Measurements from ENCODE around the gene CCDC175. TPM values are rescaled to one million over a fixed set of nuclear protein-coding genes. Genes with fewer than 3 reads are reported as not detected.

CCDC175 gene
- total RNA-seq, 6 experiments from 2014 or later = not detected

DNA sequence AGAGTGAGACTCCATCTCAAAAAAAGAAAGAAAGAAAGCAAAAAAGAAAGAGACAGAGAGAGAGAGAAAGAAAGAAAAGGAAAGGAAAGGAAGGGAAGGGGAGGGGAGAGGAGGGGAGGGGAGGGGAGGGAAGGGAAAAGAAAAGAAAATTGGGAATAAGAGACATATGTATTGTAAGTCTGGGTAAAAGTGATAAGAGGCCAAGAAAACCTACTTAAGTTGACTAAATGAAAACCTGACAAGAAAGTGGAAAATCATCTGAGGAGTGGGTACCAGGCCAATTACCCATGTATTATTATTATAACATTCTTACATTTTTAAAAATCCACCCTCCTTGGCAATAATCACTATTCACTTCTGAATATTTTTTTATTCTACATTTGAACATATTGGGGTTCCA, 46.3 kb downstream of the CCDC175 start:
- H3K4me3 Mint-ChIP-seq = no peak overlapping the region
- H3K4me1 Mint-ChIP-seq (ENCODE audit: low read depth) = peaks cover 11% of the 10 kb centered on the region
- TF ChIP-seq, protein P1, sequence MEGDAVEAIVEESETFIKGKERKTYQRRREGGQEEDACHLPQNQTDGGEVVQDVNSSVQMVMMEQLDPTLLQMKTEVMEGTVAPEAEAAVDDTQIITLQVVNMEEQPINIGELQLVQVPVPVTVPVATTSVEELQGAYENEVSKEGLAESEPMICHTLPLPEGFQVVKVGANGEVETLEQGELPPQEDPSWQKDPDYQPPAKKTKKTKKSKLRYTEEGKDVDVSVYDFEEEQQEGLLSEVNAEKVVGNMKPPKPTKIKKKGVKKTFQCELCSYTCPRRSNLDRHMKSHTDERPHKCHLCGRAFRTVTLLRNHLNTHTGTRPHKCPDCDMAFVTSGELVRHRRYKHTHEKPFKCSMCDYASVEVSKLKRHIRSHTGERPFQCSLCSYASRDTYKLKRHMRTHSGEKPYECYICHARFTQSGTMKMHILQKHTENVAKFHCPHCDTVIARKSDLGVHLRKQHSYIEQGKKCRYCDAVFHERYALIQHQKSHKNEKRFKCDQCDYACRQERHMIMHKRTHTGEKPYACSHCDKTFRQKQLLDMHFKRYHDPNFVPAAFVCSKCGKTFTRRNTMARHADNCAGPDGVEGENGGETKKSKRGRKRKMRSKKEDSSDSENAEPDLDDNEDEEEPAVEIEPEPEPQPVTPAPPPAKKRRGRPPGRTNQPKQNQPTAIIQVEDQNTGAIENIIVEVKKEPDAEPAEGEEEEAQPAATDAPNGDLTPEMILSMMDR (IDR thresholded peaks at IDR 0.05) = no peak
- no peaks in the 10 kb centered on the region for H3K36me3 Mint-ChIP-seq (ENCODE audit: low read depth)
- peaks cover 6% of the 10 kb centered on the region; the same call in 1 of the 2 replicates for H3K9me3 Mint-ChIP-seq
- DNase-seq = no peak
- H3K27me3 Mint-ChIP-seq (ENCODE audit: insufficient read depth) = peaks cover 4% of the 10 kb centered on the region
- H3K27ac Mint-ChIP-seq = no peak overlapping the region

DNA sequence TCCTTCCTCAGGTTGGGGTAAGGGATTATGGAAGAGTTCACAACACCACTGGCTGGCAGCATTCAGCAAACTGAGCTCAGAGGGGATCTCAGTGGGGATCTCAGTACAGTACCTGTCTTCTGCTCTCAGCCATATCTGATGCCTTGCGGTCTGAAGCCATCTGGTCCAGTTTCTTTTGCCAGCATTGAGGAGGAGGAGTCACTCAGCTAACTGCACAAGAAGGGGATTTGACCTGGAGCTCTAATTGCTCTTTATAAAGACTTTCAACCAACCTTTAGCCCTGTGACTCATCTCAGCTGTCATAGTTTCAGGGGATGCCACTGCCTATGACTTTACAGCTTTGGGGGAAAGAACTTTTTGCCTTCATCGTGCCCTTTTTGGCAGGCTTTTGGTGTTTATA, 47.4 kb downstream of the CCDC175 start:
- H3K27ac Mint-ChIP-seq = no peak overlapping the region
- H3K9me3 Mint-ChIP-seq = peaks cover 6% of the 10 kb centered on the region; the same call in 1 of the 2 replicates
- DNase-seq = no peak
- TF ChIP-seq, protein P1 (IDR thresholded peaks at IDR 0.05) = no peak
- no peaks in the 10 kb centered on the region for H3K36me3 Mint-ChIP-seq (ENCODE audit: low read depth)
- H3K27me3 Mint-ChIP-seq (ENCODE audit: insufficient read depth) = peaks cover 4% of the 10 kb centered on the region
- H3K4me3 Mint-ChIP-seq = no peak overlapping the region
- peaks cover 2% of the 10 kb centered on the region for H3K4me1 Mint-ChIP-seq (ENCODE audit: low read depth)

DNA sequence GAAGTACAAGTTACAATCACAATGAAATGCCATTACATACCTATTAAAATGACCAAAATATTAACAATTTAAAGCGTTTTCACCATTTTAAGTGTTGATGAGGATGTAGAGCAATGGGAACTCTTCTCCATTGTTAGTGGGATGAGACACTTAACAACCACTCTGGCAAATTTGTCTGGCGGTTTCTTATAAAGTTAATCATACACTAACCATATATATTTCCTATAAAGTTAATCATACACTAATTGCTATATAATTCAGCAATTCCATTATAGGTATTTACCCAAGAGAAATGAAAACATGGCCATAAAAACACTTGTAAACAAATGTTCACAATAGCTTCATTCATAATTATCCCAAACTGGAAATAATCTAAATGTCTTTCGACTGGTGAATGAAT, 56.4 kb downstream of the CCDC175 start:
- peaks cover 6% of the 10 kb centered on the region for H3K27me3 Mint-ChIP-seq (ENCODE audit: insufficient read depth)
- no peak overlapping the region for H3K4me3 Mint-ChIP-seq
- peaks cover 4% of the 10 kb centered on the region; the same call in 1 of the 2 replicates for H3K9me3 Mint-ChIP-seq
- TF ChIP-seq, protein P1 (IDR thresholded peaks at IDR 0.05) = no peak
- no peak overlapping the region for H3K27ac Mint-ChIP-seq
- no peaks in the 10 kb centered on the region for H3K4me1 Mint-ChIP-seq (ENCODE audit: low read depth)
- H3K36me3 Mint-ChIP-seq (ENCODE audit: low read depth) = no peaks in the 10 kb centered on the region
- DNase-seq = no peak

DNA sequence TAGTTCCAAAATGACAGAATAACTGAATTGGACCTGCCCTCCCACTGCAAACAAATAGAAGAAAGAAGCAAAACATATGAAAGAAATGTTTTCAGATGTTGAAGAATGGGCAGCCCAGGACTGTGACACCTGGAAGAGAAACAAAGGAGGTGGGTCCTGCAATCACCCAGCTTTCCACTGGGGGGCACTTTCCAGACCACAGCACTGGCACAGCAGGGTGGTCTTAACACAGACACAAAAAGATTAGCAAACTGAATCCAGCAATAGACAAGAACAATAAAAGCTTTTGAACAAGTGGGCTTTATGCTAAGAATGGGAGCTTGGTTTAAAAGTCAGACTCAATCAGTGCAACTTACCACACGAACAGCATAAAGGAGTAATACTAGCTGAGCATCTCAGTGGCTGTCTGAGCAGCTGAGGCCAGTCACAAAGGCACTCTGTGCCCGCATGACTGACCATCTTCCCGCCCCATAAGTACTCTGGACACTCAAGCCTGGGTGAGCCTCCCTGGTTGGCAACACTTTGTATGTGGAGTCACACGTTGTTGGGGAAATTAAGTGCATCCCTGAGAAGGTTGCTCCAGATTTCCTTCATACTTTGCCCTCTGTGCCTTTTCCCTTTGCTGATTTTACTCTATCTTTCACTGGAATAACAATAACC, 64.6 kb downstream of the CCDC175 start:
- no peak for DNase-seq
- Mint-ChIP-seq H3K4me1 (ENCODE audit: low read depth) (peaks cover 5% of the 10 kb centered on the region), H3K36me3 (ENCODE audit: low read depth) (no peaks in the 10 kb centered on the region), H3K27ac (no peak overlapping the region), H3K9me3 (peaks cover 4% of the 10 kb centered on the region; the same call in 1 of the 2 replicates), H3K4me3 (no peak overlapping the region), H3K27me3 (ENCODE audit: insufficient read depth) (peaks cover 12% of the 10 kb centered on the region)
- TF ChIP-seq, protein P1 (IDR thresholded peaks at IDR 0.05) = peak; percentile 73

DNA sequence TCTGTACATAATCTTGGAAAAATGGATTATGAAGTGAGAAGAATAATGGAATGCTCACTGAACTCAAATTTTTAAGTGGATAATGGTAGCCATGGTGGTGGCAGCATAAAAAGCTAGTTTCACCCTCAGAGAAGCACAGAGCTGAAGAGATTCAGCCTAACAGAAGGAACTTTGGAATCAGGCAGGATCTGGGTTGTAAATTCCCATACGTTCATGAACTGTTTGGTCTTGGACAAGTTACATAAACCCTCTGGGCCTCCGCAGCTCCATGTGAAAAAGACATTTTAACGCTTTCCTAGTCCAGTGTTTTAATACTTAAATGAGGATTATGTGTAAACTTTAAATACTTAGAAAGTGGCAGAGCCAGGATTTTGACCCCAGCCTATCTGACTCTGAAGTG, 65.6 kb downstream of the CCDC175 start:
- H3K27me3 Mint-ChIP-seq (ENCODE audit: insufficient read depth) = peaks cover 12% of the 10 kb centered on the region
- no peaks in the 10 kb centered on the region for H3K36me3 Mint-ChIP-seq (ENCODE audit: low read depth)
- peaks cover 3% of the 10 kb centered on the region; the same call in 1 of the 2 replicates for H3K9me3 Mint-ChIP-seq
- TF ChIP-seq, protein P1 (IDR thresholded peaks at IDR 0.05) = no peak
- H3K4me3 Mint-ChIP-seq = no peak overlapping the region
- H3K4me1 Mint-ChIP-seq (ENCODE audit: low read depth) = peaks cover 5% of the 10 kb centered on the region
- no peak for DNase-seq
- H3K27ac Mint-ChIP-seq = no peak overlapping the region

Measured in HFFc6 (cell line).